NCI-H2171 (cell line): ENCODE data around the gene ALPI.
"Not testable (repeated sequence)": the region's sequence is repeated elsewhere in the genome, so short reads cannot be mapped to it uniquely, and the experiment has no call there.

ENCODE experiments used
- DNase-seq: peaks from one replicate; lab custom pipeline; 2025; lab: John Stamatoyannopoulos, UW

The ALPI gene

GRCh38 chr2:232441922-232442321 is 14.0 kb upstream of the ALPI start:
- not testable (repeated sequence) for DNase-seq

- not testable (repeated sequence) for DNase-seq
Observed at GRCh38 chr2:232442431-232442830, 13.5 kb upstream of the ALPI start.

- not testable (repeated sequence) for DNase-seq
Observed at GRCh38 chr2:232443047-232443446, 12.9 kb upstream of the ALPI start.

- DNase-seq = not testable (repeated sequence)
Observed at GRCh38 chr2:232443669-232444408, 12.1 kb upstream of the ALPI start.

GRCh38 chr2:232444409-232445148 is 11.4 kb upstream of the ALPI start:
- no peak for DNase-seq

GRCh38 chr2:232445149-232445885 is 10.6 kb upstream of the ALPI start:
- not testable (repeated sequence) for DNase-seq

- DNase-seq = not testable (repeated sequence)
Observed at GRCh38 chr2:232446266-232446777, 9.6 kb upstream of the ALPI start.

GRCh38 chr2:232447091-232447620 is 8.8 kb upstream of the ALPI start:
- no peak for DNase-seq

GRCh38 chr2:232447638-232448303 is 8.2 kb upstream of the ALPI start:
- DNase-seq = no peak

- no peak for DNase-seq
Observed at GRCh38 chr2:232448304-232448690, 7.7 kb upstream of the ALPI start.

- no peak for DNase-seq
Observed at GRCh38 chr2:232449964-232450363, 6.0 kb upstream of the ALPI start.

- not testable (repeated sequence) for DNase-seq
Observed at GRCh38 chr2:232451645-232452044, 4.3 kb upstream of the ALPI start.

- no peak for DNase-seq
Observed at GRCh38 chr2:232454630-232455029, 1.3 kb upstream of the ALPI start.

- DNase-seq = no peak
Observed at GRCh38 chr2:232456296-232457120, 555 bp downstream of the ALPI start.

- no peak for DNase-seq
Observed at GRCh38 chr2:232457121-232458011, 1.4 kb downstream of the ALPI start.

GRCh38 chr2:232458051-232458660 is 2.2 kb downstream of the ALPI start:
- DNase-seq = no peak

GRCh38 chr2:232458661-232459418 is 2.9 kb downstream of the ALPI start:
- no peak for DNase-seq

GRCh38 chr2:232459419-232460035 is 3.6 kb downstream of the ALPI start:
- no peak for DNase-seq
